Immature natural killer cell (primary cell): ENCODE results near the gene LSM14A. TPM values are rescaled to one million over a fixed set of nuclear protein-coding genes. Genes with fewer than 3 reads are reported as not detected.
"Not testable (repeated sequence)": the region's sequence is repeated elsewhere in the genome, so short reads cannot be mapped to it uniquely, and the experiment has no call there.

Source experiments
- DNase-seq, 3 donors: peaks; one replicate each; pipeline ENCODE4 v3.0.0; 2022; ENCODE audit warnings: mixed read lengths in 1 of 3
- H3K27ac Mint-ChIP-seq, 6 donors: one replicate each; pipeline ENCODE4 v1.8.0; 2020; ENCODE audit warnings: mixed read lengths in 6 of 6, mild to moderate bottlenecking in 5 of 6, inconsistent platforms in 4 of 6, moderate library complexity in 3 of 6
- H3K27me3 Mint-ChIP-seq, 3 donors: one replicate each; pipeline ENCODE4 v1.8.0; 2020 to 2021; ENCODE audit warnings: low read depth in 3 of 3, mild to moderate bottlenecking in 3 of 3, mixed read lengths in 3 of 3, moderate library complexity in 3 of 3, inconsistent platforms in 1 of 3
- H3K36me3 Mint-ChIP-seq, 3 donors: one replicate each; pipeline ENCODE4 v1.8.0; 2020; ENCODE audit warnings: mixed read lengths in 3 of 3, inconsistent platforms in 2 of 3, mild to moderate bottlenecking in 2 of 3
- H3K4me1 Mint-ChIP-seq, 2 donors: one replicate each; pipeline ENCODE4 v1.8.0; 2020; ENCODE audit warnings: inconsistent platforms in 2 of 2, mild to moderate bottlenecking in 2 of 2, mixed read lengths in 2 of 2, moderate library complexity in 1 of 2
- H3K4me3 Mint-ChIP-seq, 5 donors: one replicate each; pipeline ENCODE4 v1.8.0; 2020; ENCODE audit warnings: mild to moderate bottlenecking in 5 of 5, mixed read lengths in 5 of 5, inconsistent platforms in 3 of 5, moderate library complexity in 3 of 5
- H3K9me3 Mint-ChIP-seq, 6 donors: one replicate each; pipeline ENCODE4 v1.8.0; 2020; ENCODE audit warnings: mild to moderate bottlenecking in 6 of 6, mixed read lengths in 6 of 6, inconsistent platforms in 4 of 6, moderate library complexity in 3 of 6
- polyA plus RNA-seq, 3 donors: library from polyadenylated mRNA; unstranded; fragments of 300-500 nt; fragmentation: Illumina TruSeq; gene quantifications; one replicate each; pipeline ENCODE4 v1.2.3, GENCODE V29; 2021

The LSM14A gene
- polyA plus RNA-seq, 3 donors from 2014 or later, result 120 to 175 (median 157) TPM

- Mint-ChIP-seq H3K4me3 (no peak overlapping the region), H3K9me3 (no peaks in the 10 kb centered on the region), H3K36me3 (peaks cover 0 to 30% (median 3%) of the 10 kb centered on the region in 3 donors), H3K4me1 (peaks cover 22 to 33% of the 10 kb centered on the region in 2 donors), H3K27me3 (peaks cover 0 to 2% (median 2%) of the 10 kb centered on the region in 3 donors), H3K27ac (peak overlapping the region in 2 of 6 donors; percentile 14 to 32)
- no peak for DNase-seq
Measured at GRCh38 chr19:34215006-34215665, 42.8 kb downstream of the LSM14A start.

GRCh38 chr19:34215666-34216038 lies 43.3 kb downstream of the LSM14A start:
- Mint-ChIP-seq H3K27ac (peak overlapping the region in 1 of 6 donors; percentile 14), H3K4me3 (no peak overlapping the region), H3K4me1 (peaks cover 26 to 39% of the 10 kb centered on the region in 2 donors), H3K27me3 (peaks cover 0 to 2% (median 2%) of the 10 kb centered on the region in 3 donors), H3K36me3 (peaks cover 0 to 35% (median 7%) of the 10 kb centered on the region in 3 donors), H3K9me3 (no peaks in the 10 kb centered on the region)
- DNase-seq, result no peak

DNA sequence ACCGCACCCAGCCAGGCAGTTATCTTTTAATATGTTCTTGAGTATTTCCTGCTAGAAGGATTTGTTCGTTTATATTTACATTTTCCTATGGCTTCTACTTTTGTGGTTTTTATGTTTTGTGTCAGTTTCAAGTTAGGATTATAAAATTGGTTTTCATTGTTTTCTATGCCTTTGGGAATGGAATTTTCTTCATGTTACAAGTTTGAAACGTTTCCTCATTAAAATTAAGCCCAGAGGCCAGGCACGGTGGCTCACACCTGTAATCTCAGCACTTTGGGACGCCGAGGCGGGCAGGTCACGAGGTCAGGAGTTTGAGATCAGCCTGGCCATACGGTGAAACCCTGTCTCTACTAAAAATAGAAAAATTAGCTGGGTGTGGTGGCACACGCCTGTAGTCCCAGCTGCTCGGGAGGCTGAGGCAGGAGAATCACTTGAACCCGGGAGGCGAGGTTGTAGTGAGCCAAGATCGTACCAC lies 44.5 kb downstream of the LSM14A start:
- not testable (repeated sequence) for H3K9me3 Mint-ChIP-seq, DNase-seq, H3K27me3 Mint-ChIP-seq, H3K4me3 Mint-ChIP-seq
- Mint-ChIP-seq H3K36me3 (peaks cover 5 to 38% (median 15%) of the 10 kb centered on the region in 3 donors), H3K27ac (peak overlapping the region in 1 of 6 donors; percentile 46), H3K4me1 (peaks cover 28 to 46% of the 10 kb centered on the region in 2 donors)

GRCh38 chr19:34217952-34218817 lies 45.9 kb downstream of the LSM14A start:
- Mint-ChIP-seq H3K27me3 (peaks cover 0 to 2% (median 2%) of the 10 kb centered on the region in 3 donors), H3K4me3 (peak overlapping the region; percentile 41 to 65 (median 51)), H3K36me3 (peaks cover 6 to 48% (median 20%) of the 10 kb centered on the region in 3 donors), H3K27ac (peak overlapping the region; percentile 69 to 88 (median 76)), H3K9me3 (no peaks in the 10 kb centered on the region), H3K4me1 (peaks cover 28 to 48% of the 10 kb centered on the region in 2 donors)
- DNase-seq, result peak; percentile 66 to 80 (median 70)

GRCh38 chr19:34218818-34219164 lies 46.5 kb downstream of the LSM14A start:
- Mint-ChIP-seq H3K9me3 (no peaks in the 10 kb centered on the region), H3K27ac (peak overlapping the region; percentile 69 to 88 (median 76)), H3K4me3 (peak overlapping the region in 4 of 5 donors; percentile 23 to 65 (median 41)), H3K4me1 (peaks cover 28 to 53% of the 10 kb centered on the region in 2 donors), H3K27me3 (peaks cover 0 to 2% (median 2%) of the 10 kb centered on the region in 3 donors), H3K36me3 (peaks cover 10 to 54% (median 24%) of the 10 kb centered on the region in 3 donors)
- no peak for DNase-seq

- peaks cover 39 to 56% of the 10 kb centered on the region in 2 donors for H3K4me1 Mint-ChIP-seq
- H3K27ac Mint-ChIP-seq, result peak overlapping the region; percentile 13 to 82 (median 53)
- peaks cover 0 to 2% (median 0%) of the 10 kb centered on the region in 3 donors for H3K27me3 Mint-ChIP-seq
- H3K9me3 Mint-ChIP-seq, result no peaks in the 10 kb centered on the region
- peaks cover 10 to 58% (median 34%) of the 10 kb centered on the region in 3 donors for H3K36me3 Mint-ChIP-seq
- H3K4me3 Mint-ChIP-seq, result no peak overlapping the region
- DNase-seq, result peak; percentile 42 to 53 (median 43)
Measured at GRCh38 chr19:34220472-34221063, 48.3 kb downstream of the LSM14A start.

GRCh38 chr19:34222386-34222785 lies 50.1 kb downstream of the LSM14A start:
- Mint-ChIP-seq H3K27me3 (peaks cover 0 to 4% (median 0%) of the 10 kb centered on the region in 3 donors), H3K36me3 (peaks cover 10 to 62% (median 42%) of the 10 kb centered on the region in 3 donors), H3K4me1 (peaks cover 43 to 70% of the 10 kb centered on the region in 2 donors), H3K4me3 (no peak overlapping the region), H3K27ac (no peak overlapping the region), H3K9me3 (no peaks in the 10 kb centered on the region)
- DNase-seq, result no peak

DNA sequence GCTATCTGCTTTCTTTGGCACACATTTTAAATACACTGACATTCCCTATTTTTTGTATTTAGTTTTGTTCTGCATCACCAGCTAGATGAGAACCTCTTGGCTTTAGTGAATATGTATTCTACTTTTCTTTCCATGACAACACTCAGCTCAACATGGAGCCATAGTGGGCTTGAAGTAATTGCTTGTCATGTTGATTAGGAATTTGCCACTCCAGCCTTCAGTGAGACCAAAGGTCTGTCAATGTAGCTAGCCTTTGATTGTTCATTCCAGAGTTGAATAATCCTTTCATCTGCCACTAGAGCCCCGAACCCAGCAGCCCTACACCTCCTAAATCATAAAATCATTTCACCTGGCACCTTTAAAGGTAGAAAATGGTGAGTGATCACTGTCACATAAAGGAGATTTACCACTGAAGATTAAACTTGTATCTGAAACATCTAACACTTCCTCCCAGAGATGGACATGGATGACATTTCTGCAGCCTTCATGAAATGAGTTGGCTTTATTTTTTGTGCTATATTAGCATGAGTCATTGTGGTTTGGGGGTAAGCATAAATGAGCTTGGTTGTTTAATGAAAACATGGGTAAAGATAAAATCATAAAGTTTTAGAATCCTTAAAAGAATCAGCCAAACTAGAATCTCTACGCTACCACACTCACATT lies 52.8 kb downstream of the LSM14A start:
- Mint-ChIP-seq H3K4me3 (peak overlapping the region in 1 of 5 donors; percentile 9), H3K36me3 (peaks cover 10 to 66% (median 50%) of the 10 kb centered on the region in 3 donors), H3K27ac (peak overlapping the region in 5 of 6 donors; percentile 27 to 72 (median 31)), H3K4me1 (peaks cover 24 to 52% of the 10 kb centered on the region in 2 donors), H3K9me3 (no peaks in the 10 kb centered on the region), H3K27me3 (peaks cover 0 to 2% (median 2%) of the 10 kb centered on the region in 3 donors)
- no peak for DNase-seq

DNA sequence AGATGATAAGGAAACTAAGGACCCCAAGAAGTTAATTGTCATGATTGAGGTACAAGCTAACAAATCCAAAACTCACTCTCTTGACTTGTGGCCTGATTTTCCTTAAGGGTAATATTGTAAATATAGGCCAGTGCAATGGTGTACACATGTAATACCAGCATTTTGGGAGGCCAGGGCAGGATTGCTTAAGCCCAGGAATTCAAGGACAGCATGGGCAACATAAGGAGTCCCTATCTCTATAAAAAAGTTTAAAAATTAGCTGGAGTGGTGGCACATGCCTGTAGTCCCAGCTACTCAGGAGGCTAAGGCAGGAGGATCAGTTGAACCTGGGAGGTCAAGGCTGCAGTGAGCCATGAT lies 53.3 kb downstream of the LSM14A start:
- Mint-ChIP-seq H3K36me3 (peaks cover 10 to 62% (median 46%) of the 10 kb centered on the region in 3 donors), H3K4me3 (no peak overlapping the region), H3K4me1 (peaks cover 20 to 47% of the 10 kb centered on the region in 2 donors), H3K9me3 (no peaks in the 10 kb centered on the region), H3K27me3 (peaks cover 0 to 2% (median 2%) of the 10 kb centered on the region in 3 donors), H3K27ac (peak overlapping the region in 5 of 6 donors; percentile 27 to 72 (median 42))
- DNase-seq, result no peak

GRCh38 chr19:34226036-34226435 lies 53.7 kb downstream of the LSM14A start:
- peaks cover 2 to 3% (median 2%) of the 10 kb centered on the region in 3 donors for H3K27me3 Mint-ChIP-seq
- H3K27ac Mint-ChIP-seq, result peak overlapping the region in 3 of 6 donors; percentile 42 to 72 (median 57)
- no peak for DNase-seq
- H3K9me3 Mint-ChIP-seq, result no peaks in the 10 kb centered on the region
- peaks cover 18 to 45% of the 10 kb centered on the region in 2 donors for H3K4me1 Mint-ChIP-seq
- H3K4me3 Mint-ChIP-seq, result no peak overlapping the region
- peaks cover 10 to 61% (median 44%) of the 10 kb centered on the region in 3 donors for H3K36me3 Mint-ChIP-seq

GRCh38 chr19:34228347-34228746 lies 56.0 kb downstream of the LSM14A start:
- Mint-ChIP-seq H3K27me3 (peaks cover 2 to 5% (median 2%) of the 10 kb centered on the region in 3 donors), H3K4me1 (peaks cover 28 to 49% of the 10 kb centered on the region in 2 donors), H3K4me3 (no peak overlapping the region), H3K27ac (peak overlapping the region in 1 of 6 donors; percentile 41), H3K36me3 (peaks cover 2 to 40% (median 31%) of the 10 kb centered on the region in 3 donors), H3K9me3 (no peaks in the 10 kb centered on the region)
- DNase-seq, result no peak

- Mint-ChIP-seq H3K9me3 (no peaks in the 10 kb centered on the region), H3K4me1 (peaks cover 28 to 49% of the 10 kb centered on the region in 2 donors), H3K4me3 (no peak overlapping the region), H3K36me3 (peaks cover 0 to 36% (median 29%) of the 10 kb centered on the region in 3 donors), H3K27me3 (peaks cover 2 to 5% (median 2%) of the 10 kb centered on the region in 3 donors), H3K27ac (peak overlapping the region in 2 of 6 donors; percentile 5 to 35)
- no peak for DNase-seq
Measured at GRCh38 chr19:34228762-34229161, 56.5 kb downstream of the LSM14A start.

DNA sequence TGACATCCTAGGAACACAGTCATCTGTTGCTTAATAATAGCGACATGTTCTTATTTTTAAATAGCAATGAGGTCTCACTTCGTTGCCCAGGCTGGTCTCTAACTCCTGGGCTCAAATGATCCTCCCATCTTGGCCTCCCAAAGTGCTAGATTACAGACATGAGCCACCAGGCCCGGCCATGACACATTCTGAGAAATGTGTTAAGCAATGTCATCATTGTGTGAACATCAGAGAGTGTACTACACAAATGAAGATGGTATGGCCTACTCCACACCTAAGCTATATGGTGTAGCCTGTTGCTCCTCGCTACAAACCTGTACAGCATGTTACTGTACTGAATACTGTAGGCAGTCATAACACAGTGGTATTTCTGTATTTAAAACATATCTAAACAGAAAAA lies 57.4 kb downstream of the LSM14A start:
- Mint-ChIP-seq H3K9me3 (no peaks in the 10 kb centered on the region), H3K4me1 (peaks cover 25 to 45% of the 10 kb centered on the region in 2 donors), H3K36me3 (peaks cover 0 to 32% (median 25%) of the 10 kb centered on the region in 3 donors), H3K4me3 (no peak overlapping the region), H3K27me3 (peaks cover 2 to 5% (median 2%) of the 10 kb centered on the region in 3 donors), H3K27ac (peak overlapping the region in 3 of 6 donors; percentile 31 to 56 (median 45))
- DNase-seq, result no peak
